NCI-H2227 (cell line): ENCODE results near the gene DNM3.

Source experiments
- DNase-seq: peaks from one replicate; lab custom pipeline; 2025; ENCODE audit not compliant: unreplicated experiment; lab: John Stamatoyannopoulos, UW

Gene DNM3

DNA sequence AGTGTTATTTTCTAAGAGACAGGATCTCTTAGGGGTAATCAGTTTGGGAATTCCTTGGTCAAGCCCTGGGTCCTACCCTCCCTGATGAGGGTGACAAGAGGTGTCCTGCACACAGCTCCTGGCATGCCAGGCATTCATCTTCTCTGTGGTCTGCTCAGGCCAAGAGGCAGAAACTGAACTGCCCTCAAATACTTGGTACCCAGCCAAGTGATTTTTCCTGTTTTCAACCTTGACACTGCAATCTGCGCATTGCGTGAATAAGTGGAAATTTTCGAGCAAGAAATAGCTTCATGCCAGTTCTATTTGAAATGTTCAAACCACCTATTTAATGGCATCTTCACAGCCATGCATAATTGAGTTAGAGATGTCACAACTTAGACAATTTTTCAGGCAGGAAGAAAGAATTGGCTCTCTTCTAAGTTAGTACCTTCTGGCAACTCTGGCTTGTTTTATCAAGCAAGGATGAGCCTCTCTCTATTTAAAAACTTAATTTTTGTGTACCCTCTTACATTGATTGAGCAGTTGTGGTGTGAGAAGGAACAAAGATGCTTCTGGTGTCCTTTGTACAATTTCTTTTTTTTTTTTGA lies 27.0 kb downstream of the DNM3 start:
- no peak for DNase-seq

DNA sequence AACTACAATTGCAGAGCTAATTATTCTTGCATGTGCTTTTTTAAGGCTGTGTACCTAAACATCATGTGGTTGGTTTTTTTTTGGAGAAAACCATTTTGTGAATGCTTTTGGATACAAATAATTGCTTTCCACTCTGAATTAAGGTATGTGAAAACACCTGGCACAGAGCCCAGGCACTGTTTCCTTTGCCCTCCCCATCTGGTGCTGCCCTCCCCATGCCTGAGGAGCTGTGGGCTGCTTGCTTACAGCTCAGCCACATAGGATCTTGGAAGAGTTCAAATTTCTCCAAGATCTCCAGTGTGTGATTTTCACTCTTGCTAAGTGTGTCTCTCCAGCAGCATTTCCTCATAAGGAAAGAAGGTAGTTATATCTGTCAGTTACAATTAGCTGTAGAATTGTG lies 27.8 kb downstream of the DNM3 start:
- DNase-seq, result peak; percentile 2

- no peak for DNase-seq
These were observed 30.6 kb downstream of the DNM3 start for GRCh38 chr1:171871848-171872247.

- no peak for DNase-seq
These were observed 31.1 kb downstream of the DNM3 start for GRCh38 chr1:171872430-171872829.

GRCh38 chr1:171873664-171874063 lies 32.4 kb downstream of the DNM3 start:
- no peak for DNase-seq

DNA sequence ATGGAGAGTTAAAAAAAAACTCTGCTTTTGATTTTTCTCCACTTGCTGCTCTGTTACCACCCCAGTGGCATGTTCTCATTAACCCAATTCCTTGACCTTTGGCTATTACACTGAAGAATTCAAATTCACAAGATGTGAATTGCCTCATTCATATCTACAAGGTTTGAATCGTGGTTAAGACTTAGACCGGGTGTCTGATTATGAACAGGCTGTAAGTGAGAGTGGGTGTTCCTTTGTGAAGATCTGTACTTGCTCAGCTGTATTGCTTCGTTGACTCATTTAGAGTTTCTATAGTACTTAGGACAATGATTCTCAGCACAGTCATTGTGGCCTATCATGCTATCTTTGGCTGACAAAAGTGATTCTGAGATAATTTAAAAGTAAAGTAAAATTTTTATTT lies 36.4 kb downstream of the DNM3 start:
- no peak for DNase-seq

- no peak for DNase-seq
These were observed 38.3 kb downstream of the DNM3 start for GRCh38 chr1:171879556-171879955.

GRCh38 chr1:171881442-171881841 lies 40.1 kb downstream of the DNM3 start:
- DNase-seq, result no peak

GRCh38 chr1:171883849-171884248 lies 42.6 kb downstream of the DNM3 start:
- no peak for DNase-seq

DNA sequence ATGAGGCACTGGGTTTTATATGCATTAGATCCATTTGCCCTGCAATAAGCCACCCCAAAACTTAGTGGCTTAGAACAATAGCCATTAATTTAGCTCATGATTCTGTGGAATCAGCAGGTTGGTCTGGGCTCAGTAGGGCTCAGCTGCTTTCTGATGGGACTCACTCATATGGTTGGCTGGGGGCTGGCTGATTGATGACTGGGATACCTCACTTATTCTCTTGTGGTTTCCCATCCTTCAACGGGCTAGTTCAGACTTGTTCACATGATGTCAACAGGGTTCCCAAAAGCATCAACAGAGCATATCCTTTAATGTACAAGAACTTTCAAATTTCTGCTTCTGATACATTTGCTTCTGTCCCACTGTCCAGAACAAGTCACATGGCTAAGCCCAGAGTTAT lies 43.2 kb downstream of the DNM3 start:
- DNase-seq, result no peak

DNA sequence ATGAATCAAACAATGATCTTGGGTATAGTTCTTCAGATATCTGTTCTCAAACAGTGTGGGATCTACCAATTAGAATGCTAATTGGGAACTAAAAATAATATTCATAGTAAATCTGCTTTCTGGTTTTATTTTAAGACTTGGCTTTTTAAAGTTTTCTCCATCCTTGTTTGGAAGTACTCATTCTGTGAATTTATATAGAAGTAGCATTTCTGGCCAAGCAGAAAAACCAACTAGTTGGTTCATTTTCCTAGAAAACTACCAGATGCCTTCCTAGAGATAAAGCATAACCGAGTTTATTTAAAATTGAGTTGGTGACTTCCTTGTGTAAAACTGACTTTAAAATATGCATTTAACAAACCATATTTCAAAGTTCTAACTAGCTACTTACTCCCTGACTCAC lies 48.8 kb downstream of the DNM3 start:
- DNase-seq, result no peak

DNA sequence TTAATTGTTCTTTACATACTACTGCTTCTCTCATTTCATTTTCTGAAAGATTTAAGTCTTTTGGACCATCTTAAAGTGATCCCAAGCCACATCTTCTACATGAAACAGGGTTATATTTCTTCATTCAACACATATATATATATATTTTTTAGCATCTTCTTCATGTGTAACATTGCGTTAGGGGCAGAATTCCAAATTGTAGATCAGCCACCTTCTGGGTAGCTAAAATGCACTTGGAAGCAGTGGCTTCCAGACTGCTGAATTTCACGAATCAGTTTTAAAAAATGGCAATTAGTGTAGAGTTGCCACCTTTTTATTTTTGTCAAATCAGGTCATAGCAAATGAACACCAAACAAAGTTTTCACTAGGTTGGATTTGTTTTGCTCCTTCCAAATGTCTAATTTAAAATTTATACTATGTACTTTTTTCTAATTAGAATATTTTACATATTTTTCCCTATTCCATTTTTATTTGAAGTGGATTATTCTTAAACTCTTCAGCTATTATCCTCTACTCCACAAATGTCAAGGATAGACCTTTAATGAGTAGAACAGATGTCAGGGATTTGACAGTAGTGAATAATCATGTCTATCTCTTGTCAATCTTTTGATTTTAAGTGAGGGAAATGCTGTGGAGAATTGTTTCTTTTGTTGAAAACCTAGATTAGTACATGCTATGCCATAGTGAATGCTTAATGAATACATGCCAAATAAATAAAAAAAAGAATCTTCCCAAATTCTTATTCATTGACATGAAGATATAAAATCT lies 55.8 kb downstream of the DNM3 start:
- no peak for DNase-seq

DNA sequence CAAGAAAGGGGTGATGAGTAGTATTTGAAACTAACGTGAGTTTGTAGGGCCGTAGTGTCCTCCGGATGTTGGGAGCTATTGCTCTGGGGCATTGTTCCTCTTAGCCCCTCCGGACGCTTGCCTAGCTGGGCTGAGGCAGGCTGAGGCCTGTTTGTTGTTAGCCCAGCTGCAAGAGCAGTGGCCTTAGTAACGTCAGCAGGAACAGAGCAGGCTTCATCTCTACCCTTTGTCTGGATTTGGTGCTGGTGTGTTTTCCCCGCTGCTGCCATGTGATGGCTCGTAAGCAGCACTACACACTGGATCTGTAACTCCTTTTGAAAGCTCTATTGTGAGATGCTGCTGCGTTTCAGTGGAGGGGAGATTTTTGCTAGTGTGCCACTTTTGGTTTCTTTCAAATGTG lies 57.6 kb downstream of the DNM3 start:
- peak; percentile 44 for DNase-seq

GRCh38 chr1:171899838-171900237 lies 58.5 kb downstream of the DNM3 start:
- no peak for DNase-seq

- DNase-seq, result no peak
These were observed 59.9 kb downstream of the DNM3 start for GRCh38 chr1:171901245-171901644.

- DNase-seq, result no peak
These were observed 61.2 kb downstream of the DNM3 start for GRCh38 chr1:171902527-171902926.

DNA sequence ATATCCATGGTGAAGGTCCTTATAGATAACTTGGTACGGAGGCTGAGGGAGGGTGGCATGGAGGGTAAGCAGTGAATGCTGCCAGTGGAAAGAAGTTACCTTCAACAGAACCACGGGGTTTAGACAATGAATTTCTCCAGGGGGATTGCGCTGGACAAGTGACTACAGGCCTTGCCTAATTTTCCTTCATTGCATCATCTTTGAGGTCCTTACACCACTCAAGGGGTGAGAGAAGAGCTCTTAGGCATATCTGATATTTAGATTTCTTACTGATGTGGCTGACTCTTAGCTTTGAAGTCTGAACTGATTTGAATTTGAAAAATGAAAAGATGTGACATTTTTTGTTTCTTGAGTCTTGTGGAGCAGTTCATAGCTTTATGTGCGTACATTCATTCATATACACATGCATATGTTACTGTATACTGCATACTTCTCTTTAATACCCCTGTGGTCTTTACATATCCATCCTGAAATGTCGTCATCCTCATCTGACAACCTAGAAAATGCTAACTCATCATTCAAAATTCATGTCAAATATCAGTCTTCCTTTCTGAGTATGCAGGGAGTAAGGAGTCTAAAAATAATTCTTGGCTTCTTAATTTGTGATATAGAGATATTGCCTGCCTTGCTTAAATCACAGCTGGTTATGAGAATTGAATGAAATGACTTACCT lies 63.6 kb downstream of the DNM3 start:
- DNase-seq, result no peak

- DNase-seq, result no peak
These were observed 68.4 kb downstream of the DNM3 start for GRCh38 chr1:171909711-171910110.

DNA sequence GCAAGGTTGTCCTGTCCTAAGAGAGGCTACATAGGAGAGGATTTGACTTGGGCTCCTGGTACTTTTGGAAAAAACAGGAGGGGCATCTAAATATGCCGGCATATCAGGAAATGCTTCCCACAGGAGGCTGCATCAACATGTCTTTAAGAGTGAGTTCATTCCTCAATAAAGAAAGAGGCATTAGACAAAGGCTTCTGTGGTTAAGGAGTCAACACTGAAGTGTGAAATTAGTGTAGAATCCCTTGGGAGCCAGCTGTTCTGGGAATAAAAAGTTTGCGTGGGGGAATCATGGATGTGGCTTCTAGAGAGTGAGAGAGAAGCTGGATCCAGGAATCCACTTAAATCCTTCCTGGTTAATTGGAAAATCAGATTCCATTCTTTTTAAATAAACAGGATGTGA lies 69.5 kb downstream of the DNM3 start:
- DNase-seq, result no peak

- no peak for DNase-seq
These were observed 70.2 kb downstream of the DNM3 start for GRCh38 chr1:171911506-171911905.

- peak; percentile 8 for DNase-seq
These were observed 71.3 kb downstream of the DNM3 start for GRCh38 chr1:171912509-171913175.

- DNase-seq, result no peak
These were observed 72.1 kb downstream of the DNM3 start for GRCh38 chr1:171913385-171913784.
